Esophagus muscularis mucosa (tissue), 4 donors: Measurements from ENCODE around the gene DLG1. TPM values are rescaled to one million over a fixed set of nuclear protein-coding genes. Genes with fewer than 3 reads are reported as not detected.

Source experiments
- DNase-seq: peaks from one replicate; pipeline ENCODE4 v3.0.0-alpha.2; 2017; ENCODE audit errors: extremely low spot score
- H3K27ac ChIP-seq, 4 donors: fragments of 200-600 bp; sonication (generic); replicated peaks in 1 of 4; 1 replicate in 3 of 4; 2 replicates in 1 of 4; pipeline ENCODE4 v1.5.1; 2016 to 2019; ENCODE audit warnings: mild to moderate bottlenecking in 1 of 4
- H3K27me3 ChIP-seq, 4 donors: fragments of 200-600 bp; sonication (generic); one replicate each; pipeline versions ENCODE4 v1.5.1 to v1.6.0; 2016 to 2019
- H3K36me3 ChIP-seq, 4 donors: fragments of 200-600 bp; sonication (generic); one replicate each; pipeline ENCODE4 v1.5.1; 2016 to 2019
- H3K4me1 ChIP-seq, 4 donors: fragments of 200-600 bp; sonication (generic); one replicate each; pipeline ENCODE4 v1.5.1; 2016 to 2019
- H3K4me3 ChIP-seq, 4 donors: fragments of 200-600 bp; sonication (generic); 1 replicate in 2 of 4; 2 replicates in 2 of 4; pipeline ENCODE4 v1.5.1; 2016 to 2019; ENCODE audit warnings: mild to moderate bottlenecking in 4 of 4, moderate library complexity in 1 of 4
- H3K9me3 ChIP-seq, 4 donors: fragments of 200-600 bp; sonication (generic); 1 replicate in 3 of 4; 2 replicates in 1 of 4; pipeline ENCODE4 v1.5.1; 2016 to 2019
- EP300 ChIP-seq: sonication (generic); formaldehyde crosslinking; IDR thresholded peaks from one replicate; pipeline ENCODE4 v1.6.1; 2017; ENCODE audit warnings: antibody characterized with exemption
- POLR2A ChIP-seq: fragments of 450-650 bp; IDR thresholded peaks from one replicate; pipeline ENCODE4 v1.6.1; 2017; ENCODE audit warnings: antibody characterized with exemption, moderate library complexity, mild to moderate bottlenecking, low read depth
- POLR2AphosphoS5 ChIP-seq, 2 donors: sonication (generic); formaldehyde crosslinking; IDR thresholded peaks; one replicate each; pipeline ENCODE4 v1.6.1; 2017; ENCODE audit warnings: antibody characterized with exemption in 2 of 2
- WGBS: methylation state at CpG from one replicate; pipeline ENCODE4 v1.1.5; 2018; 5-methylcytosine and 5-hydroxymethylcytosine counted together
- intact Hi-C: fragments of 100-400 bp; cut with DNase I; formaldehyde crosslinking; loops from one replicate; pipeline ENCODE4 v1.15.1; 2023
- total RNA-seq, 4 donors: library from RNA; depleted of rRNA; stranded (reverse); fragments of >200 nt; gene quantifications; one replicate each; pipeline versions ENCODE4 v1.1.0 to v1.2.1, GENCODE V29; 2016
- TF ChIP-seq, protein P1 (sequence below), 3 experiments: fragments of 200-600 bp in 2 of 3; fragments of 450-650 bp in 1 of 3; sonication (generic) in 2 of 3; IDR thresholded peaks; one replicate each; pipeline ENCODE4 v1.5.1; 2017 to 2019; ENCODE audit warnings: antibody characterized with exemption in 3 of 3, mild to moderate bottlenecking in 2 of 3, moderate library complexity in 1 of 3

Gene DLG1
- total RNA-seq, 4 donors from 2014 or later: 56.8 to 73.1 (median 69.1) TPM

DNA sequence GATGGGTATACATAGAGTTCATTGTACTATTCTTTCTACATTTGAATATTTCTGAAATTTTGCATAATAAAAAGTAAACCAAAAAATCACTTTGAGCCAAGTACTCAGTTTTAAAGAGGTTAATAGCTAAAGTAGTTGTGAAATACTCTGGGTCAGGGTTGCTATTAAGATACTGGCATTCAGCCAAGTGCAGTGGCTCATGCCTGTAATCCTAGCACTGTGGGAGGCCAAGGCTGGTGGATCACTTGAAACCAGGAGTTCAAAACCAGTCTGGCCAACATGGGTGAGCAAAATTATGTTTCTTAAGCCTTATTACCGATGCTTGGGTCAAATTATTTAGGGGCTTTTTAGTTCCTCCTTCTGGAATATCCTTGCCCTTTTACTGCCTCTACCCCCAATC is 146.8 kb downstream of the DLG1 start:
- Histone ChIP-seq H3K27ac (no peak overlapping the region), H3K27me3 (no peaks in the 10 kb centered on the region), H3K4me3 (no peak overlapping the region), H3K36me3 (no peaks in the 10 kb centered on the region), H3K9me3 (peaks cover 0 to 17% (median 13%) of the 10 kb centered on the region in 4 donors), H3K4me1 (peaks cover 0 to 4% (median 2%) of the 10 kb centered on the region in 4 donors)
- intact Hi-C loops: no loop called here
- TF ChIP-seq POLR2A: no peak
- TF ChIP-seq POLR2AphosphoS5 (IDR thresholded peaks at IDR 0.05): no peak
- TF ChIP-seq, protein P1, sequence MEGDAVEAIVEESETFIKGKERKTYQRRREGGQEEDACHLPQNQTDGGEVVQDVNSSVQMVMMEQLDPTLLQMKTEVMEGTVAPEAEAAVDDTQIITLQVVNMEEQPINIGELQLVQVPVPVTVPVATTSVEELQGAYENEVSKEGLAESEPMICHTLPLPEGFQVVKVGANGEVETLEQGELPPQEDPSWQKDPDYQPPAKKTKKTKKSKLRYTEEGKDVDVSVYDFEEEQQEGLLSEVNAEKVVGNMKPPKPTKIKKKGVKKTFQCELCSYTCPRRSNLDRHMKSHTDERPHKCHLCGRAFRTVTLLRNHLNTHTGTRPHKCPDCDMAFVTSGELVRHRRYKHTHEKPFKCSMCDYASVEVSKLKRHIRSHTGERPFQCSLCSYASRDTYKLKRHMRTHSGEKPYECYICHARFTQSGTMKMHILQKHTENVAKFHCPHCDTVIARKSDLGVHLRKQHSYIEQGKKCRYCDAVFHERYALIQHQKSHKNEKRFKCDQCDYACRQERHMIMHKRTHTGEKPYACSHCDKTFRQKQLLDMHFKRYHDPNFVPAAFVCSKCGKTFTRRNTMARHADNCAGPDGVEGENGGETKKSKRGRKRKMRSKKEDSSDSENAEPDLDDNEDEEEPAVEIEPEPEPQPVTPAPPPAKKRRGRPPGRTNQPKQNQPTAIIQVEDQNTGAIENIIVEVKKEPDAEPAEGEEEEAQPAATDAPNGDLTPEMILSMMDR (IDR thresholded peaks at IDR 0.05): no peak
- TF ChIP-seq EP300: no peak
- WGBS: 81% methylated on average over 1 of the region's 1 CpG
- DNase-seq: no peak

DNA sequence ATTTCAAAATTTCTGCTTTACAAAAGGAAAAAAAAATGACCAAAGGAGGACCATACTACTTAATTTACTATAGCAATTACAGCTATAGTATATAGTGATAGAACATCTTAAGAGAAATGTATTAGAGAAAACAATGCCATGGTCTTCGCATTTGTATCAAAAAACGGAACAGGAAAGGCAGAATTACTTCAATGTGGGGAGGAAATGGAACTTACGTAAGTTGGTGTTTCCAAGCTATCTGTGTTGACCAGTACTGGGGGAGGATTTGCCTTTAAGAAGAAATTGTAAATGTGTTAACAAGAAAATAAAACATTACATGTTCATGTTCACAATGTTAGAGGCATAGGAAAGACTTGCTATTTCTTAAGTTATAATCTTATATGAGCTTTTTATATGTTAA is 148.9 kb downstream of the DLG1 start:
- no peaks in the 10 kb centered on the region for H3K27me3 ChIP-seq
- DNase-seq: no peak
- TF ChIP-seq, protein P1 (IDR thresholded peaks at IDR 0.05): no peak
- TF ChIP-seq POLR2AphosphoS5 (IDR thresholded peaks at IDR 0.05) (no peak), POLR2A (no peak), EP300 (no peak)
- H3K36me3 ChIP-seq: no peaks in the 10 kb centered on the region
- H3K27ac ChIP-seq: no peak overlapping the region
- no peak overlapping the region for H3K4me3 ChIP-seq
- WGBS: 73% methylated on average over 3 of the region's 3 CpGs
- peaks cover 0 to 4% (median 2%) of the 10 kb centered on the region in 4 donors for H3K4me1 ChIP-seq
- intact Hi-C loops: no loop called here
- H3K9me3 ChIP-seq: peaks cover 0 to 3% (median under 1%) of the 10 kb centered on the region in 4 donors

GRCh38 chr3:197144188-197144587 is 154.2 kb downstream of the DLG1 start:
- H3K27ac ChIP-seq: no peak overlapping the region
- 93% methylated on average over 1 of the region's 1 CpG for WGBS
- no peaks in the 10 kb centered on the region for H3K9me3 ChIP-seq
- no peak overlapping the region for H3K4me3 ChIP-seq
- H3K36me3 ChIP-seq: peaks cover 0 to 15% (median 6%) of the 10 kb centered on the region in 4 donors
- H3K27me3 ChIP-seq: no peaks in the 10 kb centered on the region
- TF ChIP-seq EP300 (no peak), POLR2A (no peak), POLR2AphosphoS5 (IDR thresholded peaks at IDR 0.05) (no peak)
- TF ChIP-seq, protein P1 (IDR thresholded peaks at IDR 0.05): no peak
- intact Hi-C loops: no loop called here
- DNase-seq: no peak
- no peaks in the 10 kb centered on the region for H3K4me1 ChIP-seq

- no peaks in the 10 kb centered on the region for H3K9me3 ChIP-seq
- H3K4me3 ChIP-seq: no peak overlapping the region
- no peak for DNase-seq
- H3K36me3 ChIP-seq: peaks cover 13 to 49% (median 29%) of the 10 kb centered on the region in 4 donors
- H3K27ac ChIP-seq: no peak overlapping the region
- H3K4me1 ChIP-seq: no peaks in the 10 kb centered on the region
- TF ChIP-seq POLR2AphosphoS5 (IDR thresholded peaks at IDR 0.05) (no peak), EP300 (no peak), POLR2A (no peak)
- TF ChIP-seq, protein P1 (IDR thresholded peaks at IDR 0.05): no peak
- WGBS: 92% methylated on average over 1 of the region's 1 CpG
- intact Hi-C loops: no loop called here
- H3K27me3 ChIP-seq: no peaks in the 10 kb centered on the region
Observed at GRCh38 chr3:197139586-197139985, 158.8 kb downstream of the DLG1 start.

DNA sequence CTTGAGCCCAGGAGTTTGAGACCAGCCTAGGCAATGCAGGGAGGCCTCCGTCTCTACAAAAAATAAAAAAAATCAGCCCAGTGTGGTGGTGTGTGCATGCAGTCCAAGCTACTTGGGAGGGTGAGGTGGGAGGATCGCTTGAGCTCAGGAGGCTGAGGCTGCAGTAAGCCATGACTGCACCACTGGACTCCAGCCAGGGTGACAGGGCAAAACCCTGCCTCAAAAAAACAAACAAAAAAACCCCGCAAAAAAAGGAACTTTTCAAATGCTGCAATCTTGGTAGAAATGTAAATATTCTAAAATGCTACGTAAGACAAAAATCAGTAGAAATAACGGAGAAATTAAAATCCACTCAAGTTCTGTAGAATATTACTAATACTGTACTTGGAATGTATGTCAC is 160.7 kb downstream of the DLG1 start:
- H3K36me3 ChIP-seq: peaks cover 14 to 50% (median 30%) of the 10 kb centered on the region in 4 donors
- DNase-seq: no peak

More for the DNA sequence above, 160.7 kb downstream of the DLG1 start:
- TF ChIP-seq POLR2A (no peak), EP300 (no peak), POLR2AphosphoS5 (IDR thresholded peaks at IDR 0.05) (no peak)
- TF ChIP-seq, protein P1 (IDR thresholded peaks at IDR 0.05): no peak
- Histone ChIP-seq H3K27ac (no peak overlapping the region), H3K27me3 (no peaks in the 10 kb centered on the region), H3K9me3 (no peaks in the 10 kb centered on the region), H3K4me1 (no peaks in the 10 kb centered on the region), H3K4me3 (no peak overlapping the region)
- WGBS: 83% methylated on average over 5 of the region's 5 CpGs
- intact Hi-C loops: no loop called here
